Cardiac muscle cell (in vitro differentiated cells and primary cell): ENCODE measurements around the gene HHAT. TPM values are rescaled to one million over a fixed set of nuclear protein-coding genes. Genes with fewer than 3 reads are reported as not detected.
"Not testable (repeated sequence)": the region's sequence is repeated elsewhere in the genome, so short reads cannot be mapped to it uniquely, and the experiment has no call there.

Source experiments
- DNase-seq, 2 donors: peaks; one replicate each; pipeline versions ENCODE4 v3.0.0 to v3.0.0-alpha.2; 2010 to 2017; ENCODE audit warnings: low read depth in 1 of 2, low spot score in 1 of 2
- H3K27ac ChIP-seq: fragments of 200-600 bp; sonication (generic); 2 replicates; pipeline ENCODE4 v1.5.1; 2016
- H3K27me3 ChIP-seq: fragments of 200-600 bp; sonication (generic); 2 replicates; pipeline ENCODE4 v1.6.0; 2016; ENCODE audit warnings: control low read depth
- H3K36me3 ChIP-seq: fragments of 200-600 bp; sonication (generic); 2 replicates; pipeline ENCODE4 v1.5.1; 2016; ENCODE audit warnings: control low read depth
- H3K4me1 ChIP-seq: fragments of 200-600 bp; sonication (generic); 2 replicates; pipeline ENCODE4 v1.8.1; 2017; ENCODE audit warnings: low read depth, mild to moderate bottlenecking, mixed run types
- H3K4me3 ChIP-seq: fragments of 200-600 bp; sonication (generic); 2 replicates; pipeline ENCODE4 v1.5.1; 2016; ENCODE audit warnings: mild to moderate bottlenecking
- H3K9me3 ChIP-seq: fragments of 200-600 bp; sonication (generic); 2 replicates; pipeline ENCODE4 v1.5.1; 2017; ENCODE audit warnings: low read depth, mild to moderate bottlenecking, control low read depth
- CTCF ChIP-seq: IDR thresholded peaks from 2 replicates; pipeline ENCODE4 v1.5.1; 2012; ENCODE audit warnings: low read depth, mild to moderate bottlenecking, low read length
- polyA plus RNA-seq: library from polyadenylated mRNA; unstranded; fragments of >200 nt; fragmentation: Nextera tagmentation; extraction: Ambion mirVana; gene quantifications from 2 replicates; pipeline ENCODE4 v1.2.1, GENCODE V29; 2016
- total RNA-seq: library from RNA; depleted of rRNA; stranded (reverse); fragments of >200 nt; gene quantifications from 2 replicates; pipeline ENCODE4 v1.2.3, GENCODE V29; 2016

HHAT gene
- total and polyA plus RNA-seq, 2 experiments from 2014 or later: 3.6 to 8.4 TPM

- Histone ChIP-seq H3K27me3 (no peaks in the 10 kb centered on the region), H3K36me3 (no peaks in the 10 kb centered on the region), H3K4me3 (no peak overlapping the region), H3K27ac (no peak overlapping the region), H3K4me1 (no peaks in the 10 kb centered on the region), H3K9me3 (no peaks in the 10 kb centered on the region)
- TF ChIP-seq CTCF: peak; percentile 95
- DNase-seq: peak; percentile 71 to 80
Measured at GRCh38 chr1:210400043-210400840, 71.5 kb downstream of the HHAT start.

GRCh38 chr1:210402560-210402959 is 73.9 kb downstream of the HHAT start:
- Histone ChIP-seq H3K27me3 (no peaks in the 10 kb centered on the region), H3K9me3 (no peaks in the 10 kb centered on the region), H3K4me3 (no peak overlapping the region), H3K4me1 (no peaks in the 10 kb centered on the region), H3K36me3 (no peaks in the 10 kb centered on the region), H3K27ac (no peak overlapping the region)
- no peak for DNase-seq
- TF ChIP-seq CTCF: no peak

DNA sequence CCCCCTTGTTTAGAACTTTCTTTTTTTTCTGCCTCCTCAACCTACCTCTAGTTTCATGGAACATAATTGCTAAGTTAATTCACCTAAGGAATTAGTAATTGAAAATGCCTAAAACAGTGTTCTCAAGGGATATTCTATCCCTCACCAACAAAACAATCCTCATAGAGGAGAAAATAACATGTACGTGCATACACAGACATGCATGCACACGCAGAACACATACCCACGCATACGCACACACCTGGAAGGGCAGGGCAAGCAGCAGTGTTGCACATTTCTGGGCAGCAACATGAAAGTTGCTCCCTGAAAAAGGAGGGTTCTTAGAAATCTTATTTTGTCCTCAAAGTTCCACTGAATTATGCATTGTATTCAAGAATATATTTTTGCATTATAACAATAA is 76.6 kb downstream of the HHAT start:
- Histone ChIP-seq H3K9me3 (no peaks in the 10 kb centered on the region), H3K4me1 (no peaks in the 10 kb centered on the region), H3K4me3 (no peak overlapping the region), H3K27ac (no peak overlapping the region), H3K27me3 (no peaks in the 10 kb centered on the region), H3K36me3 (no peaks in the 10 kb centered on the region)
- no peak for TF ChIP-seq CTCF
- DNase-seq: no peak

DNA sequence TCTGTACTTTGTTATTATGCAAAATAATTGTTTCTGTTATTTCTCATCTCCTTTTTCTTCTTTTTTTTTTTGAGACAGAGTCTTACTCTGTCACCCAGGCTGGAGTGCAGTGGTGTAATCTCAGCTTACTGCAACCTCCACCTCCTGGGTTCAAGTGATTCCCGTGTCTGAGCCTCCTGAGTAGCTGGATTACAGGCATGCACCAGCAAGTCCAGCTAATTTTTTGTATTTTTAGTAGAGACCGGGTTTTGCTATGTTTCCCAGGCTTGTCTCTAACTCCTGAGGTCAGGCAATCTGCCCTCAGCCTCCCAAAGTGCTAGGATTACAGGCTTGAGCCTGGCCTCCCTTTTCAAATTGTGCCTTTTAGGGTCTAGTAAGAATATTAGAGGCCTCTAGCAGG is 77.6 kb downstream of the HHAT start:
- DNase-seq, H3K4me1 ChIP-seq, H3K9me3 ChIP-seq, H3K27ac ChIP-seq, H3K27me3 ChIP-seq, H3K4me3 ChIP-seq, H3K36me3 ChIP-seq: not testable (repeated sequence)

DNA sequence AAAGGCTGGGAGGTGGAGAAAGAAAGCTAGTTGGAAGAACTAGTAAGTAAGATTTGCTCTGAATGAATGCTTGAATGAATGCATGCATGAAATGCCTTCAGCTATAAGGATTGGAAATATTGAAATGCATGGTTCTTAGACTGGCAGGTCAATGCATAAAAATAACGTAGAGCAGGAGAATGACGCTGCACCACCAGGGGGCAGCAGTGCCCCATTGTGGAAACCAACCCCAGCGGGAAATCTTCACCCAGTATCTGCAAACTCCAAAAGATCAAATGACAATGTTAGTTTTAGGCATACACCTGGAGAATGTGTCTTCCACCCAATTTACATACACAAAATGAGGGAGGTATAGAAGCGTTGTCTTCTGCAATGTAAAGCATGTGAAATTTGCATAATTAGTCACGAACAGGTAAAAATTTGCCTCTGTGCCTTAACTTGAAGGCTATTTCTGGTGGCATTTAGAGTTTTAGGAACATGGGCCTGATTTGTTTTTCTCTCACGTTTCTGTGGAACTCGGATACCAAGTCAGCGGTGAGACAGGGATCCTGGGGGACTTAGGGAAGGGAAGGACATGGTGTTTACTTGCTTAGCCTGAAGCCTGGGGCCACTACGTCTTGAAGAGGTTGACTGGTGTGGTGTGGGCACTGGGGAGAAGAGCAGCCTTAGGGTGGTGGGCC is 78.6 kb downstream of the HHAT start:
- H3K4me1 ChIP-seq: no peaks in the 10 kb centered on the region
- no peak overlapping the region for H3K27ac ChIP-seq
- TF ChIP-seq CTCF: peak; percentile 92
- no peaks in the 10 kb centered on the region for H3K9me3 ChIP-seq
- H3K27me3 ChIP-seq: no peaks in the 10 kb centered on the region
- no peak overlapping the region for H3K4me3 ChIP-seq
- H3K36me3 ChIP-seq: no peaks in the 10 kb centered on the region
- peak; percentile 64 to 76 for DNase-seq

DNA sequence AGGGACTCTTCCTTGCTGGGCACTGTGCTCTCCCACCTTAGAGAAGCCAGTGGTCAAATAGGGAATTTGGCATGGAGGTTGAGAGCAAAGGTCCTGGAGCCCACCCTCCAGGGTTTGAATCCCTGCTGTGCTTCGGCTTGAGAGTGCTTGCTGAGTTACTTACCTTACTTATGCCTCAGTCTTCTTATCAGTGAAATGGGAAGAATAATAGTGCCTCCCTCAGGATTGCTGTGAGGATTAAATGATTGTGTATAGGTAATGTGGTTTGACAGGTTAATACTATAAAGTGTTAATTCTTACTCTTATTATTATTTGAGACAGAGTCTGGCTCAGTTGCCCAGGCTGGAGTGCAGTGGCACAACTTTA is 79.2 kb downstream of the HHAT start:
- DNase-seq: no peak
- no peaks in the 10 kb centered on the region for H3K36me3 ChIP-seq
- no peak overlapping the region for H3K4me3 ChIP-seq
- H3K4me1 ChIP-seq: no peaks in the 10 kb centered on the region
- H3K9me3 ChIP-seq: no peaks in the 10 kb centered on the region
- TF ChIP-seq CTCF: no peak
- no peaks in the 10 kb centered on the region for H3K27me3 ChIP-seq
- H3K27ac ChIP-seq: no peak overlapping the region
